GM12878 (cell line): ENCODE data around the gene ZNF397. TPM values are rescaled to one million over a fixed set of nuclear protein-coding genes. Genes with fewer than 3 reads are reported as not detected.
A peak's percentile ranks its signal among the peaks of the same experiment; 100 is the strongest.

Experiments
- ATAC-seq: fragments of 200-7000 bp; cut with Tn5 transposase; 3 replicates; pipeline ENCODE4 v1.9.1; 2020; ENCODE audit warnings: mild to moderate bottlenecking, moderate library complexity
- Bru-seq: library from RNA; stranded (reverse); fragments of 400-500 nt; gene quantifications from one replicate; lab custom pipeline; 2021; lab: Mats Ljungman, UMichigan
- BruChase-seq, 2 experiments: library from RNA; stranded (reverse); fragments of 400-500 nt; gene quantifications; one replicate each; lab custom pipeline; 2021; lab: Mats Ljungman, UMichigan
- BruUV-seq: library from RNA; stranded (reverse); fragments of 400-500 nt; replicated peaks from 2 replicates; lab custom pipeline; 2021; lab: Mats Ljungman, UMichigan
- CTCF ChIA-PET: fragments of 300-600 bp; sonication (Branson Sonifier 250); formaldehyde crosslinking; extraction: SDS; loops from one replicate; lab custom pipeline; 2021; ENCODE audit warnings: inconsistent platforms; lab: Yijun Ruan, JAX
- POLR2A ChIA-PET: fragments of 350-600 bp; formaldehyde crosslinking; extraction: SDS; loops from one replicate; lab custom pipeline; 2021; ENCODE audit warnings: inconsistent platforms; lab: Charles Lee
- RAD21 ChIA-PET: fragments of 300-600 bp; sonication (Branson Sonifier 250); formaldehyde crosslinking; loops from one replicate; lab custom pipeline; 2023; ENCODE audit warnings: antibody characterized with exemption; ENCODE audit not compliant: unreplicated experiment; lab: Charles Lee
- SMC1A ChIA-PET: fragments of 300-600 bp; sonication (Branson Sonifier 250); formaldehyde crosslinking; loops from one replicate; lab custom pipeline; 2023; ENCODE audit not compliant: unreplicated experiment, uncharacterized antibody; lab: Charles Lee
- DNase-seq: peaks from one replicate; pipeline ENCODE4 v3.0.0-alpha.2; 2011; ENCODE audit warnings: low read depth, low spot score
- FAIRE-seq: peaks from 3 replicates; lab custom pipeline; 2011; peaks lifted over from hg19 to GRCh38; lab: Jason Lieb, UNC
- H2AFZ ChIP-seq: 2 replicates; pipeline ENCODE4 v1.6.0; 2011; ENCODE audit warnings: low read depth, low read length, control low read depth; ENCODE audit not compliant: control insufficient read depth
- H3K27ac ChIP-seq: 2 replicates; pipeline ENCODE4 v1.5.1; 2011; ENCODE audit warnings: control low read depth; ENCODE audit not compliant: control insufficient read depth, insufficient read depth
- H3K27me3 ChIP-seq, 2 experiments: replicated peaks in 1 of 2; 2 replicates each; pipeline versions ENCODE4 v1.6.0 to v1.6.1; 2011; ENCODE audit warnings: low read length in 1 of 2; ENCODE audit not compliant: control insufficient read depth in 2 of 2, insufficient read depth in 2 of 2
- H3K36me3 ChIP-seq, 2 experiments: 2 replicates each; pipeline ENCODE4 v1.5.1; 2011; ENCODE audit warnings: low read length in 1 of 2; ENCODE audit not compliant: control insufficient read depth in 2 of 2, insufficient read depth in 2 of 2
- H3K4me1 ChIP-seq: 2 replicates; pipeline ENCODE4 v1.6.1; 2011; ENCODE audit warnings: mild to moderate bottlenecking, low read length, moderate library complexity, mixed read lengths; ENCODE audit not compliant: control insufficient read depth, insufficient read depth
- H3K4me2 ChIP-seq: 2 replicates; pipeline ENCODE4 v1.6.0; 2011; ENCODE audit warnings: control low read depth; ENCODE audit not compliant: control insufficient read depth, insufficient read depth
- H3K4me3 ChIP-seq: fragments of 200-600 bp; sonication (generic); 2 replicates; pipeline ENCODE4 v1.5.1; 2016
- H3K79me2 ChIP-seq: 2 replicates; pipeline ENCODE4 v1.6.0; 2011; ENCODE audit warnings: low read length; ENCODE audit not compliant: control insufficient read depth, insufficient read depth
- H3K9ac ChIP-seq: 2 replicates; pipeline ENCODE4 v1.8.0; 2011; ENCODE audit warnings: low read length, control low read depth, mixed read lengths; ENCODE audit not compliant: control insufficient read depth, insufficient read depth
- H3K9me3 ChIP-seq: replicated peaks from 3 replicates; pipeline ENCODE4 v1.5.1; 2011; ENCODE audit warnings: mild to moderate bottlenecking, low read length; ENCODE audit not compliant: control insufficient read depth, insufficient read depth
- H4K20me1 ChIP-seq: 2 replicates; pipeline ENCODE4 v1.6.0; 2011; ENCODE audit not compliant: control insufficient read depth, insufficient read depth
- BCLAF1 ChIP-seq: fragments of 450-650 bp; IDR thresholded peaks from 2 replicates; pipeline ENCODE4 v1.6.1; 2017; ENCODE audit warnings: antibody characterized with exemption, mild to moderate bottlenecking, moderate library complexity
- BMI1 ChIP-seq: fragments of 450-650 bp; IDR thresholded peaks from 2 replicates; pipeline ENCODE4 v1.6.1; 2016; ENCODE audit warnings: mild to moderate bottlenecking, moderate library complexity, borderline replicate concordance
- E2F4 ChIP-seq: IDR thresholded peaks from 2 replicates; pipeline ENCODE4 v1.6.1; 2012; ENCODE audit warnings: low read depth, low read length, improper control_type of control experiment
- EGR1 ChIP-seq, 2 experiments: IDR thresholded peaks; 1 replicate in 1 of 2; 2 replicates in 1 of 2; pipeline ENCODE4 v1.6.1; 2011 to 2012; ENCODE audit warnings: low read depth in 2 of 2, low read length in 2 of 2, borderline replicate concordance in 1 of 2, mild to moderate bottlenecking in 1 of 2, moderate library complexity in 1 of 2
- HCFC1 ChIP-seq: fragments of 150-350 bp; IDR thresholded peaks from 2 replicates; pipeline ENCODE4 v1.6.1; 2014; ENCODE audit warnings: low read length
- IRF4 ChIP-seq: IDR thresholded peaks from 2 replicates; pipeline ENCODE4 v1.6.1; 2011; ENCODE audit warnings: low read depth, low read length
- PKNOX1 ChIP-seq: fragments of 450-650 bp; IDR thresholded peaks from 2 replicates; pipeline ENCODE4 v1.6.1; 2016; ENCODE audit warnings: mild to moderate bottlenecking
- RB1 ChIP-seq: fragments of 450-650 bp; formaldehyde crosslinking; IDR thresholded peaks from 2 replicates; pipeline ENCODE4 v1.6.1; 2017; ENCODE audit warnings: mild to moderate bottlenecking, borderline replicate concordance
- TCF12 ChIP-seq: IDR thresholded peaks from 2 replicates; pipeline ENCODE4 v1.6.1; 2011; ENCODE audit warnings: low read depth, mild to moderate bottlenecking, low read length
- WGBS: methylation state at CpG from one replicate; pipeline ENCODE4 v1.1.6; 2016; ENCODE audit warnings: low lambda C conversion rate; ENCODE audit not compliant: insufficient replicate concordance, insufficient coverage; ENCODE audit errors: missing lambda C conversion rate; 5-methylcytosine and 5-hydroxymethylcytosine counted together
- in situ Hi-C: fragments of 300-500 bp; cut with MboI; formaldehyde crosslinking; loops from 9 replicates; pipeline ENCODE4 v1.14.3; 2018; ENCODE audit warnings: mixed read lengths
- intact Hi-C: fragments of 100-400 bp; cut with micrococcal nuclease; formaldehyde crosslinking; loops from one replicate; pipeline ENCODE4 v1.14.2; 2022; ENCODE audit not compliant: unreplicated experiment
- long read RNA-seq, 2 experiments: library from polyadenylated mRNA; unstranded; transcript quantifications; one replicate each; pipeline ENCODE4 v2.0.0, GENCODE V29; 2019 to 2020
- polyA minus RNA-seq, 3 experiments: library from RNA; depleted of rRNA, polyadenylated mRNA; stranded (reverse); fragments of >200 nt; gene quantifications; 2 replicates each; pipeline ENCODE4 v1.2.3, GENCODE V29; 2011
- polyA plus RNA-seq, 11 experiments: library from polyadenylated mRNA; depleted of rRNA in 4 of 11; unstranded in 6 of 11; stranded (reverse) in 5 of 11; fragments of >200 nt; fragmentation: Nextera tagmentation in 4 of 11; fragmentation: Illumina TruSeq in 1 of 11; extraction: Ambion mirVana in 4 of 11; extraction: Trizol in 1 of 11; gene quantifications; 1 replicate in 1 of 11; 2 replicates in 10 of 11; pipeline versions ENCODE4 v1.2.1 to v1.2.3, GENCODE V29; 2011 to 2016; ENCODE audit warnings: inconsistent platforms in 2 of 11, missing spikeins in 2 of 11, low read depth in 1 of 11
- total RNA-seq, 4 experiments: library from RNA; depleted of rRNA in 3 of 4; stranded (reverse); fragments of >200 nt in 3 of 4; fragmentation: Illumina TruSeq in 1 of 4; extraction: Trizol in 1 of 4; gene quantifications; 2 replicates each; pipeline versions ENCODE4 v1.2.1 to v1.2.3, GENCODE V29; 2013 to 2021

Gene ZNF397
- total RNA-seq (2013; cell fraction: nucleolus; rRNA removed), result 57.9 and 59.1 TPM in 2 replicates
- 9.9 and 12.9 TPM in 2 replicates for total RNA-seq (2014; rRNA removed)
- total RNA-seq (2014; rRNA removed; fragmentation: Illumina TruSeq; extraction: Trizol), result 13.3 and 13.9 TPM in 2 replicates
- total RNA-seq (2021), result 11.2 and 11.6 TPM in 2 replicates
- 7.7 TPM for polyA plus RNA-seq (2011; ENCODE audit: low read depth)
- 12.7 and 17.3 TPM in 2 replicates for polyA plus RNA-seq (2011; rRNA removed)
- polyA plus RNA-seq (2011; cell fraction: cytosol; rRNA removed), result 5.6 and 8.2 TPM in 2 replicates
- 16.0 and 16.7 TPM in 2 replicates for polyA plus RNA-seq (2011; cell fraction: nucleus; rRNA removed)
- polyA plus RNA-seq (2012), result 8.1 and 12.3 TPM in 2 replicates
- polyA plus RNA-seq (2014; fragmentation: Illumina TruSeq; extraction: Trizol), result 12.5 and 23.3 TPM in 2 replicates
- 1 to 10 TPM; 5.2 to 5.3 TPM for polyA plus RNA-seq (2014; fragmentation: Nextera tagmentation; extraction: Ambion mirVana)
- polyA plus RNA-seq (2014; rRNA removed), result 12.2 and 13.6 TPM in 2 replicates
- polyA plus RNA-seq (2016; fragmentation: Nextera tagmentation; extraction: Ambion mirVana), result 1 to 10 TPM; 9.3 to 9.9 TPM
- polyA minus RNA-seq (2011; rRNA and poly(A)+ RNA removed), result 9.6 and 11.8 TPM in 2 replicates
- 4.1 and 4.3 TPM in 2 replicates for polyA minus RNA-seq (2011; cell fraction: cytosol; rRNA and poly(A)+ RNA removed)
- polyA minus RNA-seq (2011; cell fraction: nucleus; rRNA and poly(A)+ RNA removed), result 18.1 TPM in 2 replicates
- Bru-seq, nascent RNA, result percentile 83 among the genes with signal in this experiment
- BruChase-seq, experiment 1, labeled RNA remaining after a 6-hour chase, result percentile 76 among the genes with signal in this experiment
- percentile 81 among the genes with signal in this experiment for BruChase-seq, experiment 2, labeled RNA remaining after a 2-hour chase
- long read RNA-seq, experiment 1, partial matches to known transcripts, result 0 of 2 reads
- long read RNA-seq, experiment 1, other reads (novel, unspliced or antisense), result 0 of 2 reads
- long read RNA-seq, experiment 2, full-length matches to known transcripts, result 14 of 36 reads
- long read RNA-seq, experiment 2, partial matches to known transcripts, result 4 of 36 reads
- long read RNA-seq, experiment 2, other reads (novel, unspliced or antisense), result 18 of 36 reads

GRCh38 chr18:35240664-35241447 lies at the start of gene ZNF397:
Gene ZNF397, plus strand, starts transcription at chr18:35241034. Its CDS starts 1,437 bp downstream, at chr18:35242471.
- no TSS peak for BruUV-seq
- under 1% methylated on average over 59 of the region's 60 CpGs for WGBS
- RAD21 ChIA-PET, result interaction anchor here (0.7 to 1.5 kb wide), 8 partner anchors 100 to 1527 kb away, joined by 3 to 6 read pairs (median 3); no protein-coding TSS in a partner anchor
- Histone ChIP-seq H3K4me2 (peak within 1 kb of the TSS; percentile 75), H3K4me1 (no peaks in the 10 kb centered on the region), H3K9ac (peak within 1 kb of the TSS; percentile 81), H3K9me3 (peaks cover 27% of the 10 kb centered on the region; the same call in 2 of the 3 replicates), H3K36me3 (peaks cover 0 to 23% of the 10 kb centered on the region in 2 experiments), H3K27me3 (no peaks in the 10 kb centered on the region), H2AFZ (peak within 1 kb of the TSS; percentile 70), H3K27ac (peak within 1 kb of the TSS; percentile 88), H4K20me1 (no peaks in the 10 kb centered on the region), H3K79me2 (peaks cover 9% of the 10 kb centered on the region), H3K4me3 (peak within 1 kb of the TSS; percentile 90)
- peak; percentile 73 for DNase-seq
- SMC1A ChIA-PET, result interaction anchor here (0.7 to 3.1 kb wide), 6 partner anchors 46 to 214 kb away, joined by 3 to 19 read pairs (median 4); partner anchors contain the start of genes MAPRE2, ZNF24 and ZSCAN30
- peak; percentile 99 for ATAC-seq
- intact Hi-C loops, result loop anchor here (1.0 to 10.0 kb wide), 3 partner anchors 49 to 334 kb away; partner anchors contain the start of genes ZNF24 and ZSCAN30
- FAIRE-seq, result peak; percentile 92
- CTCF ChIA-PET, result interaction anchor here (0.5 to 3.2 kb wide), 5 partner anchors 11 to 220 kb away, joined by 3 to 20 read pairs (median 3); partner anchors contain the start of gene ZNF24
- in situ Hi-C loops, result loop anchor here (5.0 kb wide), 2 partner anchors 51 to 101 kb away; partner anchors contain the start of genes ZNF24 and ZSCAN30
- POLR2A ChIA-PET, result interaction anchor here (0.6 to 2.1 kb wide), 12 partner anchors 8 to 362 kb away, joined by 3 to 10 read pairs (median 5); partner anchors contain the start of genes MAPRE2, ZNF24 and ZSCAN30
- TF ChIP-seq HCFC1, result peak; percentile 42; the same call in 1 of the 2 replicates
- TF ChIP-seq RB1, result peak; percentile 54; the same call in 1 of the 2 replicates
- TF ChIP-seq BCLAF1, result no peak
- TF ChIP-seq TCF12, result no peak
- no peak for TF ChIP-seq BMI1
- TF ChIP-seq PKNOX1, result peak; percentile 48; the same call in 1 of the 2 replicates
- no peak for TF ChIP-seq E2F4
- TF ChIP-seq EGR1 (IDR thresholded peaks at IDR 0.05; ENCODE audit: borderline replicate concordance in 1 of 2, low read depth in 2 of 2, low read length in 2 of 2), result peak in 1 of 2 experiments; percentile 72; a peak in 2 of 3 replicates
- no peak for TF ChIP-seq IRF4
